GM15510 (cell line): ENCODE data around the gene PABPC1L2A.
"Not testable (repeated sequence)": the region's sequence is repeated elsewhere in the genome, so short reads cannot be mapped to it uniquely, and the experiment has no call there.

Experiments used
- POLR2A ChIP-seq: IDR thresholded peaks from 3 replicates; pipeline ENCODE4 v1.6.1; 2011; ENCODE audit warnings: borderline replicate concordance; ENCODE audit not compliant: insufficient read length; ENCODE audit errors: extremely low read depth

PABPC1L2A gene

GRCh38 chrX:73079024-73079562 lies at the start of gene PABPC1L2A:
PABPC1L2A (minus strand) TSS chrX:73079512; CDS start chrX:73079386, 126 bp downstream.
- TF ChIP-seq POLR2A: not testable (repeated sequence)

DNA sequence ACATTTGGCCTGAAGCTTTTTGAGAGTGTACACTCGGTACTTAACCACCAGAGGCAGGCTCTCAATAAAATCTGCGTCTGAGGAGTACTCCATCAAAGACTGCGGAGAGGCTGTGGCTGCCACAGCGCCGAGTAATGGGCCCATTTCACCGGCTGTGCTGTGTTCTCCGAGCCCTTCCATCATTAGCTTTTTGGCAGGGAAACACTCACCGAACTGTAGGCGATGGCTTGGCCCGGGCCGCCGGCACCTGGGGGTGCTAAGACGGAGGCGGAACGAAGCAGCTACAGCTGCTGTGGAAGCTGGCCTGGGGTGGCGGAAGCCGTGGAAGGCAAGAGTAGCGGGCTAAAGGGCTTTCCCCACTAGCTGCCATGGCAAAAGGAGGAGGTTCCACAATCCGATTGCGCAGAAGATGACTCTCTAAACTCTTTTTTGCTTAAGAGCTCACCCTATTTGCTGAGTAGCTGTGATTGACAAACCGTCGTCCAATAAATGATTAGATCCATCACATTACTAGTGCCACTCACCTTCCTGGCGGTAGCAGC lies 48.5 kb upstream of the PABPC1L2A start:
- no peak for TF ChIP-seq POLR2A

- TF ChIP-seq POLR2A: no peak
Observed at GRCh38 chrX:73126240-73126639, 46.9 kb upstream of the PABPC1L2A start.

DNA sequence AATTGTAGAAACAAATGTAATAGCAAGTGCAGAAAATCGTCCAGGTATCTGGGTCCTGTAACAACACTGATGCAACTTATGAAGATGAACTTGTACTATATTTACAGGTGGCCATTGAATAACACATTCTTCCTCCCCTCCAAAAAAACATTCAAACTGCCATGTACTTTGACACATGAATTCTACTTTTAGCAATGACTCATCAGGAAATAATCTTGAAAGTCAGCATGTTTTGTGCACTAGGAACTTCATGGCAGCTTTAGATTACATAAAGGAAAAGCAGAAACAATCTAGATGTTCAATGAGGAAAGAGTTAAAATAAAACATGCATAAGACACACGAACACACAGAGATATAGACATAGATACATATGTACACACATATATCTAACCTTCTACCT lies 2.5 kb downstream of the PABPC1L2A start:
- TF ChIP-seq POLR2A: no peak

GRCh38 chrX:73069365-73070035 lies 9.8 kb downstream of the PABPC1L2A start:
- TF ChIP-seq POLR2A: no peak

- no peak for TF ChIP-seq POLR2A
Observed at GRCh38 chrX:73068467-73069364, 10.6 kb downstream of the PABPC1L2A start.

DNA sequence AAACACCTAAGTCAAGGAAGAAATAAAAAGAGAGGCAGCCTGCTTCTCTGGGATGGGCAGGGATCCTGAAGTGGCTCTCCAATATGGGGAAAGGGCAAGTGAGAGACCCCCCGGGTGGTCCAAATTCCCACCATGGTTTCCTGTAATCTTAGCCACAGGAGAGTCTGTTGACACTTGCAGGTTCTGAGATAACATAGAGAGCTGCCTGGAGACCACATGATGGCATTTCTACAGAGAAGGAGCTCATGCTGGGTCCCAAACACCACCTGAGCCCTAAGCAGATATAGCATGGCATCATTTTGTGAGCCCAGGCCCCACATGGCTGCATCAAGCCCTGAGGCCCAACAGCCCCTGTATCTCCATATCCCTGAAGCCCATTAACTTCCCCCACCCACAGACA lies 50.4 kb downstream of the PABPC1L2A start:
- TF ChIP-seq POLR2A: no peak
